NCI-H2107 treated with DMSO at 0.1 percent for 48 hours (cell line): ENCODE measurements around the gene OLFM4.
"Not testable (repeated sequence)": the region's sequence is repeated elsewhere in the genome, so short reads cannot be mapped to it uniquely, and the experiment has no call there.

Source experiments
- DNase-seq: peaks from one replicate; lab custom pipeline; 2025; ENCODE audit not compliant: unreplicated experiment; lab: John Stamatoyannopoulos, UW

The OLFM4 gene

GRCh38 chr13:53028637-53029203 is at the start of gene OLFM4:
Gene OLFM4, plus strand, starts transcription at chr13:53028813. Its CDS starts 24 bp downstream, at chr13:53028837.
- no peak for DNase-seq

- DNase-seq, result no peak
Observed at GRCh38 chr13:52978989-52979388, 49.6 kb upstream of the OLFM4 start.

- DNase-seq, result no peak
Observed at GRCh38 chr13:52980695-52981094, 47.9 kb upstream of the OLFM4 start.

- DNase-seq, result no peak
Observed at GRCh38 chr13:52983836-52984235, 44.8 kb upstream of the OLFM4 start.

GRCh38 chr13:52984881-52985363 is 43.7 kb upstream of the OLFM4 start:
- DNase-seq, result no peak

GRCh38 chr13:52991344-52992020 is 37.1 kb upstream of the OLFM4 start:
- no peak for DNase-seq

GRCh38 chr13:52992110-52992509 is 36.5 kb upstream of the OLFM4 start:
- DNase-seq, result no peak

GRCh38 chr13:52994051-52994450 is 34.6 kb upstream of the OLFM4 start:
- peak; percentile 80 for DNase-seq

- no peak for DNase-seq
Observed at GRCh38 chr13:52994865-52995264, 33.7 kb upstream of the OLFM4 start.

GRCh38 chr13:52995946-52996345 is 32.7 kb upstream of the OLFM4 start:
- no peak for DNase-seq

GRCh38 chr13:52997951-52998876 is 30.4 kb upstream of the OLFM4 start:
- DNase-seq, result no peak

- no peak for DNase-seq
Observed at GRCh38 chr13:52999093-52999696, 29.4 kb upstream of the OLFM4 start.

- DNase-seq, result no peak
Observed at GRCh38 chr13:53001444-53002225, 27.0 kb upstream of the OLFM4 start.

GRCh38 chr13:53004573-53004972 is 24.0 kb upstream of the OLFM4 start:
- peak; percentile 70 for DNase-seq

- DNase-seq, result peak; percentile 90
Observed at GRCh38 chr13:53005626-53006025, 23.0 kb upstream of the OLFM4 start.

GRCh38 chr13:53007872-53008271 is 20.7 kb upstream of the OLFM4 start:
- DNase-seq, result no peak

- DNase-seq, result peak; percentile 77
Observed at GRCh38 chr13:53010374-53011105, 18.1 kb upstream of the OLFM4 start.

- no peak for DNase-seq
Observed at GRCh38 chr13:53012707-53013106, 15.9 kb upstream of the OLFM4 start.

- no peak for DNase-seq
Observed at GRCh38 chr13:53013113-53013512, 15.5 kb upstream of the OLFM4 start.

- not testable (repeated sequence) for DNase-seq
Observed at GRCh38 chr13:53014018-53014417, 14.6 kb upstream of the OLFM4 start.
